Esophagus muscularis mucosa (tissue), 3 donors: ENCODE results near the gene HES1.

ENCODE experiments used
- CTCF ChIP-seq, 3 experiments: fragments of 200-600 bp in 2 of 3; fragments of 450-650 bp in 1 of 3; sonication (generic) in 2 of 3; IDR thresholded peaks; one replicate each; pipeline ENCODE4 v1.5.1; 2017 to 2019; ENCODE audit warnings: antibody characterized with exemption in 3 of 3, mild to moderate bottlenecking in 2 of 3, moderate library complexity in 1 of 3
- POLR2A ChIP-seq: fragments of 450-650 bp; IDR thresholded peaks from one replicate; pipeline ENCODE4 v1.6.1; 2017; ENCODE audit warnings: antibody characterized with exemption, moderate library complexity, mild to moderate bottlenecking, low read depth
- POLR2AphosphoS5 ChIP-seq, 2 donors: sonication (generic); formaldehyde crosslinking; IDR thresholded peaks; one replicate each; pipeline ENCODE4 v1.6.1; 2017; ENCODE audit warnings: antibody characterized with exemption in 2 of 2

- no peak for TF ChIP-seq POLR2A
- no peak for TF ChIP-seq CTCF (IDR thresholded peaks at IDR 0.05)
- no peak for TF ChIP-seq POLR2AphosphoS5 (IDR thresholded peaks at IDR 0.05)
Measured at GRCh38 chr3:194139814-194140391, 4.0 kb downstream of the HES1 start.
